Measurements from ENCODE around the gene ZNF770.

ZNF770 gene

GRCh38 chr15:34994925-34995324 is 6.8 kb upstream of the ZNF770 start:
- ChIA-PET CTCF (no interaction called here), POLR2A (no interaction called here)
- no peak for DNase-seq (ENCODE audit: extremely low spot score)
- TF ChIP-seq HDGF (IDR thresholded peaks at IDR 0.05; ENCODE audit: borderline replicate concordance) (no peak), CTBP1 (IDR thresholded peaks at IDR 0.05; ENCODE audit: borderline replicate concordance) (no peak), SUZ12 (IDR thresholded peaks at IDR 0.05) (no peak), NFRKB (IDR thresholded peaks at IDR 0.05) (no peak), SP1 (IDR thresholded peaks at IDR 0.05) (no peak), FOXA1 (IDR thresholded peaks at IDR 0.05) (no peak), FOXK2 (IDR thresholded peaks at IDR 0.05) (no peak), ARNT (IDR thresholded peaks at IDR 0.05) (no peak), L3MBTL2 (conservative IDR thresholded peaks at IDR 0.05) (no peak)

GRCh38 chr15:34993877-34994276 is 5.8 kb upstream of the ZNF770 start:
- ChIA-PET POLR2A (no interaction called here), CTCF (no interaction called here)
- no peak for DNase-seq (ENCODE audit: extremely low spot score)
- no peak for TF ChIP-seq FOXA1 (IDR thresholded peaks at IDR 0.05)
- TF ChIP-seq LEF1 (IDR thresholded peaks at IDR 0.05; ENCODE audit: borderline replicate concordance) = no peak
- TF ChIP-seq ZNF384 (IDR thresholded peaks at IDR 0.05) = no peak
- TF ChIP-seq NFRKB (IDR thresholded peaks at IDR 0.05) = no peak
- TF ChIP-seq HDGF (IDR thresholded peaks at IDR 0.05; ENCODE audit: borderline replicate concordance) = no peak
- TF ChIP-seq FOXM1 (IDR thresholded peaks at IDR 0.05; ENCODE audit: borderline replicate concordance) = no peak
- TF ChIP-seq ARNT (IDR thresholded peaks at IDR 0.05) = no peak
- no peak for TF ChIP-seq FOXK2 (IDR thresholded peaks at IDR 0.05)
- TF ChIP-seq CTBP1 (IDR thresholded peaks at IDR 0.05; ENCODE audit: borderline replicate concordance) = no peak
- no peak for TF ChIP-seq ELF4 (IDR thresholded peaks at IDR 0.05)
- TF ChIP-seq PKNOX1 (IDR thresholded peaks at IDR 0.05) = no peak
- TF ChIP-seq BHLHE40 (IDR thresholded peaks at IDR 0.05; ENCODE audit: borderline replicate concordance) = no peak
- no peak for TF ChIP-seq SP1 (IDR thresholded peaks at IDR 0.05)
- no peak for TF ChIP-seq SUZ12 (IDR thresholded peaks at IDR 0.05)

- TF ChIP-seq ARNT (IDR thresholded peaks at IDR 0.05) (no peak), CTBP1 (IDR thresholded peaks at IDR 0.05; ENCODE audit: borderline replicate concordance) (no peak), FOXK2 (IDR thresholded peaks at IDR 0.05) (no peak), FOXM1 (IDR thresholded peaks at IDR 0.05; ENCODE audit: borderline replicate concordance) (no peak), LEF1 (IDR thresholded peaks at IDR 0.05; ENCODE audit: borderline replicate concordance) (no peak), PKNOX1 (IDR thresholded peaks at IDR 0.05) (no peak), SP1 (IDR thresholded peaks at IDR 0.05) (no peak), NFRKB (IDR thresholded peaks at IDR 0.05) (no peak), L3MBTL2 (conservative IDR thresholded peaks at IDR 0.05) (no peak), TARDBP (IDR thresholded peaks at IDR 0.05) (no peak), HDGF (IDR thresholded peaks at IDR 0.05; ENCODE audit: borderline replicate concordance) (no peak)
- ChIA-PET CTCF (no interaction called here), POLR2A (no interaction called here)
- DNase-seq (ENCODE audit: extremely low spot score) = no peak
Measured at GRCh38 chr15:34993412-34993811, 5.3 kb upstream of the ZNF770 start.

DNA sequence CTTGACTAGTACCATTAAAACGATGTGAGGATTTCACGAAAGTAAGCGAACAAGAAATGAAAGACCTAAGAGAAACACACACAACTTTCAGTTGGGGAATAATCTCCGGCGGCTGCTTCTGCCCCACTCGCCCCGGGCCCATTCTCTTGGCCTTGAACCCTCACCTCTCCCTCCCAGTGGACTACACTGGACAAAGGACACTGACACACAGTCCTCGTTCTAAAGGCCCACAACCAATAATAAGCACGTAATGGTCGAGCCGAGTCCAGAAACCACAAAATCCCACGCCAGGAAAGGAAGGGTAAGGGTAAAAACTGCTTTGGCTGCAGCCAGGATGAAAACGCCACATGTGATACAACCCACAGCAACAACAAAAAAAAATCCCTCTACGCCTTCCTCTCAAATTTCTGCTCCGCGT is 469 bp downstream of the ZNF770 start:
- no peak for DNase-seq (ENCODE audit: extremely low spot score)
- ChIA-PET CTCF (no interaction called here), POLR2A (interaction anchor here (1.4 to 3.4 kb wide), 7 partner anchors 11 to 68 kb away, joined by 3 to 75 read pairs (median 11); partner anchors contain the start of gene AQR)
- TF ChIP-seq FOXK2 (IDR thresholded peaks at IDR 0.05) (no peak), ARNT (IDR thresholded peaks at IDR 0.05) (no peak), SUZ12 (IDR thresholded peaks at IDR 0.05) (no peak), FOXA1 (IDR thresholded peaks at IDR 0.05) (no peak), CTBP1 (IDR thresholded peaks at IDR 0.05; ENCODE audit: borderline replicate concordance) (no peak), BHLHE40 (IDR thresholded peaks at IDR 0.05; ENCODE audit: borderline replicate concordance) (no peak), LEF1 (IDR thresholded peaks at IDR 0.05; ENCODE audit: borderline replicate concordance) (no peak), ZNF384 (IDR thresholded peaks at IDR 0.05) (no peak), FOXM1 (IDR thresholded peaks at IDR 0.05; ENCODE audit: borderline replicate concordance) (no peak), NFRKB (IDR thresholded peaks at IDR 0.05) (no peak)

DNA sequence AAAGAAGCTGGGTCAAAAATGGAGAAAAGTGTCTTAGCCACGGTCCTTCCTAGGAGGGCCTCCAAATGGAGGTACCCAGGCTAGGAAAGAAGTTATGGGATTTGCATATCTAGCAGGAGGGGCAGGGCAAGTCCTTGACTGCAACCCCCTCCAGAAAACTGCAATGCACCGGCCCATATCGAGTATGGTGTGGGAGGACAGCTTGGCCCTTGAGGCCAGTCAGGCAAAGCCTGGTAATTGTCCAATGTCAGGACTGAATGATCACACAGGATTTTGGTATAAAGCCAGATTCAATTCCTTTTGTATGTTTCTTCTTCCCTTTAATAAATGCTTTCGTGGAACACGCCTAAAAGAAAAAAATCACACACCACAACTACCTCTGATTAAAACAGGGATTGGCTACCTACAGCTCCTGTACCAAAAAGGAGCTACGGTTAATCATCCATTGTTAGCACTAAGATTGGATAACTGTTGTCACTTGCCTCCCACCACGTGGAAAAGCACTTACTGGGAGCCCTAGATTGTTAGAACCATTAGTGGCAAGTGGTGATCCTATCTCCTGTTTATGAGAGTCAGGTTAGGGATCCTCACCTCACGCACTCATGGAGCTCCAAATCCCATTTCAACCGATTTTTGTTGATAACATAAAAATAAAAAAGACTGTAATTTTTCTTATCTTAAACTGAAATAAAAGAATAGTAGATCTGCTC is 1.2 kb downstream of the ZNF770 start:
- DNase-seq (ENCODE audit: extremely low spot score) = no peak
- TF ChIP-seq PKNOX1 (IDR thresholded peaks at IDR 0.05) (no peak), SUZ12 (IDR thresholded peaks at IDR 0.05) (no peak), FOXM1 (IDR thresholded peaks at IDR 0.05; ENCODE audit: borderline replicate concordance) (no peak)
- ChIA-PET CTCF (no interaction called here), POLR2A (interaction anchor here (0.8 to 3.4 kb wide), 3 partner anchors 13 to 17 kb away, joined by 3 to 75 read pairs (median 18); partner anchors contain the start of gene AQR)

DNA sequence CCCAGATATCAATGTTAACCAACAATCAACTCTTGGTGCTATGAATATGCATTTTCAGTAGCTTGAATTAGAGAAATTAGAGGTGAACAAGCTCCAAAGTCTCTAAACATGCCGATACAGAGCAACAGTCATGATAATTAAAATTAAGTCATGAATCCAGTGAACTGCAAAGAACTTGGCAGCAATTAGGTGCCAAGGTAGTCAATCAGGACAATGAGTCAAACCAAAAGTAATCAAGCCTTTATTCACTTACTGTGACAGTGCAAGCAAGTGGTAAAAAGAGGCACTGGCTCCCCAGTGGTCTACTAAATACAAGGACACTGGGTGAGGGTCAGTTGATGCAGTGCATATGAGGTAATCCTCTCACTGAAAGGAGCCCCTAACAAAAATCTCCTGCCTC is 1.8 kb downstream of the ZNF770 start:
- ChIA-PET POLR2A (interaction anchor here (0.8 to 3.4 kb wide), 3 partner anchors 14 to 17 kb away, joined by 3 to 75 read pairs (median 12); partner anchors contain the start of gene AQR), CTCF (no interaction called here)
- TF ChIP-seq CTBP1 (IDR thresholded peaks at IDR 0.05; ENCODE audit: borderline replicate concordance) (no peak), TARDBP (IDR thresholded peaks at IDR 0.05) (no peak), LEF1 (IDR thresholded peaks at IDR 0.05; ENCODE audit: borderline replicate concordance) (no peak), FOXK2 (IDR thresholded peaks at IDR 0.05) (no peak)
- no peak for DNase-seq (ENCODE audit: extremely low spot score)
